Activated CD8-positive, alpha-beta memory T cell treated with anti-CD3 and anti-CD28 coated beads for 48 hours (primary cell): ENCODE data around the gene OR5H1.
"Not testable (repeated sequence)": the region's sequence is repeated elsewhere in the genome, so short reads cannot be mapped to it uniquely, and the experiment has no call there.

Source experiments
- DNase-seq, 3 experiments: peaks; one replicate each; pipeline ENCODE4 v3.0.0-alpha.2; 2020; ENCODE audit warnings: low read depth in 2 of 3, low spot score in 2 of 3

The OR5H1 gene

DNA sequence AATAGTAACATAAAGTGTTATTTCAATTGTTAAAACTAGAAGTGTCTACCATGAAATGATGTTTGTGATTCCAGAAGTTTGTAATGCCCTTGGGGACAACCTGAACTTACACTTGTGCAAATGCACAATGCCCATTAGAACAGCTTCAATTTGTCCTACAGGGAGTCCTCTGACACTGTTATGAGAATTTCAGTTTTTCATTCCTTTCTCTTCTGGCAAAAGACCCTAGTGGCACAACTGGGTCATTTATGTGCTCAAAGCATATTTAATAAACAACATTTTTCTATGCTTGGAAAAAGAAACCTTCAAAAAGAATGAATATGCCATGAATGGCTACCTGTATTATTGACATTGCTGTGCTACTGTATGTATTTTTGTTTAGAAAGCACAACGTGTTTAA is at the start of gene OR5H1:
OR5H1 (plus strand) TSS at position 301 of the 400 bp plus-strand sequence. CDS start 1,977 bp downstream, outside the sequence.
- DNase-seq: no peak

DNA sequence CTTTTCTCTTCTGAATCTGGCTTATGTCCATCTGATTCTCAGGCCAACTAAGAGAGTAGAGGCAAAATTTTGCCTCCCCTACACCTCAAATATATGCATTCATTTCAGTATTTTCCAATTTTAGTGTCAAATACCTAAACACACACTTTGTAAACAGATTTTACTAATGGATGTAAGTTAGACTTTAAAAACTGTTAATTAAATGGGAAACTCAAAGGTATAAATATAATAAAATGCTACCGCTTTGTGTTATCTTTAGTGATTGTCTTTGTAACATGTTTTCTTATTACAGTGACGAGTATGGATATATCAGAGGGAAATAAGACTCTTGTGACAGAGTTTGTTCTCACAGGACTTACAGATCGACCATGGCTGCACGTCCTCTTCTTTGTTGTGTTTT is 43.6 kb upstream of the OR5H1 start, which contains the start of gene OR5AC2:
OR5AC2 (plus strand) TSS at position 301 of the 400 bp plus-strand sequence; CDS start at position 301, 0 bp downstream.
- DNase-seq: no peak

DNA sequence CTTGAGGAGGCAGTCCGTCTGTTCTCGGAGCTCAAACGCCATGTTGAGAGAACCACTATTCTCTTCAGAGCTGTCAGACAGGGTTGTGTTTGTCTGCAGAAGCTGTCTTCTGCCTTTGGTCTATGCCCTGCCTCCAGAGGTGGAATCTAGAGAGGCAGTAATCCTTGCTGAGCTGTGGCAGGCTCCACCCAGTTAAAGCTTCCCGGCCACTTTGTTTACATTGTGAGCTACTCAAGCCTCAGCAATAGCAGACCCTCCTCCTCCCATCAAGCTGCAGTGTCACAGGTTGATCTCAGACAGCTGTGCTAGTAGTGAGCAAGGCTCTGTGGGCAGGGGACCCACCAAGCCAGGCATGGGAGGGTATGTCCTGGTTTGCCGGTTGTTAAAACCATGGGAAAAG is 34.6 kb upstream of the OR5H1 start:
- no peak for DNase-seq

DNA sequence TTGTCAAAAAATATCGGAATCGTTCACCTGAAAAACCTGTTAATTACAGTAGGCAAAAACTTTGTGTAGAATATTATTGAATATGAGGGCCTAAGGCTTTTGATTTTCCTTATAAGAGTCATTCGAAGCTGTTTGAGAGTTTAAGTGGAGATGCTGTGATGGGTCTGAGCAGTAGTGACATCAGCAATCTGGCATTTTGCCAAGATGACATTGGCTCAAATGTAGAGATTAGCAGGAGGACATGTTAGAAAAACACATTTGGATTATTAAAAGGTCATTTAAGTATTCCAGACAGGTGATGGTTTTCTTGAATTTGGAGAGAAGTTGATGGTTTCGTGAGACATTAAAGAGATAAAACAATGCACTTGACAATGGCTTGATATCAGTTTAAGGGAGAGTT is 30.7 kb upstream of the OR5H1 start:
- no peak for DNase-seq

DNA sequence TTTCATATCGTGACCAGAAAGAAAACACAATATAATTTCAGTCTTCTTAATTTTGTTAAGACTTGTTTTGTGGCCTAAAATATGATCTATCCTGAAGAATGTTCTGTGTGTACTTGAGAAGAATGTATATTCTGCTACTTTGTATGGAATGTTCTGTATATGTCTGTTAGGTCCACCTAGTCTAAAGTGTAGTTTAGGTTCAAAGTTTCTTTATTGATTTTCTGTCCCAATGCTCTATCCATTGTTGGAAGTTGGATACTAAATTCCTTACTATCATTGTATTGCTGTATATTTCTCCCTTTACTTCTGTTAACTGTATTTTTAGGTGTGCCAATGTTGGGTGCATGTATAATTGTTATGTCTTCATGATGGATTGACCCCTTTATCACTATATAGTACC is 22.4 kb upstream of the OR5H1 start:
- no peak for DNase-seq

DNA sequence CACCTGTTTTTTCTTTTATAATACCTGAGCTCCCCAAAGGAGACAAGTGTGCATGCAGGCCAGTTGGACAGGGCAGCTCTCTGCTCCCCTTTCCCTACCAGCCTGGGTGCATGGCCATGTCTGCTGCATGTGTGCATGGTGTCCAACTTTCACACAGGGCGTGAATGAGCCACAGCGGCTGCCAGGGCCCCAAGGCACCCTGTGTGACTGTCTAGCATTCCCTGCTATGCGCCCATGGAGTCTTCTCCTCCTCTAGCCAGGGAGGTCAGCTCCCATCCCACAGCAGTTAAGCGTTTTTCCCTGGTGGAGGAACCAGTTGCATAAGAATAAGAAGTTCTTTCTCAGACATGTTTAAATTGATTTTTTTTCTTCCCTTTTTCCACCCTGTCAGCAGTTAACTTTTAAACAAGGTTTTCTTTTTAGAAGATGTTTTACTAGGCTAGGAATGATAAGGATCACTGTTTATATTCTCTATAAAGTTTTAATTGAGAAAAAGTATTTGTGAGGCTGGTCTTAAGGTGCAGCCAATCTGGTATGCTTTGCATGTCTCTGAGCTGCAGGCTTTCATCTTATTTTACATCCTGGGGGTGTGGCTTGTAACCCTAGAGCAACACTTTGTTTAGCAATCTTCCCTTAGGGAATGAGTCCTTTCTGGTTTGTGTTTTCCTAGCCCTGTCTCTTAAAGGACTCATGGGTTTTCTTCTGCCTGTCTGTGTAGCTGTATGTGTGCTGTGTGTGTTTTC is 20.5 kb upstream of the OR5H1 start:
- no peak for DNase-seq

DNA sequence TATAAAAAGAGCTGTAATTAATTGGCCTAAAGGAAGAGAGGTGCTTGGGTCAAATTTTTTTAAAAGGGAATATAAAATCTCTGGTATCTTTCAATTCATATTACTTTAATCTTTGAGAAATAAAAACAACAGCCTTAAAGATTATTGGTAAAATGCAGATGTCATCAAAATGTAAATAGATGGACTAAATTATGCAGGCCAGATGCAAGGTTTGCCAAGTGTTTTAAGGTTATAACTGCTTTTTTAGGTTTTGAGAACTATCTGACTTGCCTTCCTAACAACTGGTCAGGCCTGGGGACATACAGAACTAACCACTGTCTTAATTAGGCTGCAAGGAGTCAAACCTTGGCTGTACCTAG is 20.0 kb upstream of the OR5H1 start:
- DNase-seq: no peak

DNA sequence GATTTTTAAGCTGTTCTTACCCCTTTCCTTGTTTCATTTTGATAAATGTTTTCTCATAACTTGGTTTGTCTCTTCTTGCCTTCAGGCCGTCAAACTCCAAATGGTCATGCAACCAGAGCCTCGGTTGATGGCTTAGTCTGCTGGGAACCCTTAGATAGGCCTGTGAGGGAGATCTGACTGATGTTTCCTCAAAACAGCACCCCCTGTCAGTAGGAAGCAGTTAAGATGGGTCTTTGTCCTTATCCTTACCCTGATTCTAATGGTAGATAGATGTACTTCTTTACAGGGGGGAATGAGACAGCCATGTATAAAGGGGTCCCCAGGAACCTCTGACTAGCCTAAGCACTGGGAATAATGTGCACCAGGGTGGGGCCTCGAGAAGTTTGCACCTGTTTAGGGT is 16.3 kb upstream of the OR5H1 start:
- DNase-seq: no peak

DNA sequence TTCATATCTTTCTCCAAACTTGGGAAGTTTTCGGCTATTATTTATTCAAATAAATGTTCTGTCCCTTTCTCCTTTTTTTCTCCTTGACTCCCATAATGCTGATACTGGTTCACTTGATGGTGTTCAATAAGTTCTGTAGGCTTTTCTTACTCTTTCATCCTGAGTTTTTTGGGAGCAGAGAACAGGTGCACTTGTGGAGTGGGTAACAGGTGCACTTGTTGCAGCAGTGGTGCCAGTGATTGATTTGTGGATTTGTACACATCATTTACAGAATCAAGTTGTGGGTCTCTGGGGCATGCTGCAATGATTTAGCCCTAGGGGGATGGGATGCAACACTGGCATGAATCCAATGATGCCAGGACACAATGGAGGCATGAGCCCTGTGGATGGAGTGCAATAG is 14.8 kb upstream of the OR5H1 start:
- no peak for DNase-seq

DNA sequence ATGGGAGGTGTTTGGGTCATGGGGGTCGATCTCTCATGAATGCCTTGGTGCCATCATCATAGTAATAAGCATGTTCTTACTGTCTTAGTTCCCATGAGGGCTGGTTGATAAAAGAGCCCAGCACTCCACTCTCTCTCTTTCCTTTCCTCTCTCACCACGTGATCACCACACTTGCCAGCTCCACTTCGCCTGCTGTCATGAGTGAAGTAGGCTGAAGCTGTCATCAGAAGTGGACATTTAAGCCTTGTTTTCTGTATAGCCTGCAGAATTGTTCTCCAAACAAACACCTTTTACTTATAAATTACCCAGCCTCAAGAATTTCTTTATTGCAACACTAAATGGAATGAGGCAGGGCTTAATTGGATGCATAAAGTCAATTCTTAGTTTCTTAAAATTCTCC is 6.1 kb downstream of the OR5H1 start:
- DNase-seq: no peak

DNA sequence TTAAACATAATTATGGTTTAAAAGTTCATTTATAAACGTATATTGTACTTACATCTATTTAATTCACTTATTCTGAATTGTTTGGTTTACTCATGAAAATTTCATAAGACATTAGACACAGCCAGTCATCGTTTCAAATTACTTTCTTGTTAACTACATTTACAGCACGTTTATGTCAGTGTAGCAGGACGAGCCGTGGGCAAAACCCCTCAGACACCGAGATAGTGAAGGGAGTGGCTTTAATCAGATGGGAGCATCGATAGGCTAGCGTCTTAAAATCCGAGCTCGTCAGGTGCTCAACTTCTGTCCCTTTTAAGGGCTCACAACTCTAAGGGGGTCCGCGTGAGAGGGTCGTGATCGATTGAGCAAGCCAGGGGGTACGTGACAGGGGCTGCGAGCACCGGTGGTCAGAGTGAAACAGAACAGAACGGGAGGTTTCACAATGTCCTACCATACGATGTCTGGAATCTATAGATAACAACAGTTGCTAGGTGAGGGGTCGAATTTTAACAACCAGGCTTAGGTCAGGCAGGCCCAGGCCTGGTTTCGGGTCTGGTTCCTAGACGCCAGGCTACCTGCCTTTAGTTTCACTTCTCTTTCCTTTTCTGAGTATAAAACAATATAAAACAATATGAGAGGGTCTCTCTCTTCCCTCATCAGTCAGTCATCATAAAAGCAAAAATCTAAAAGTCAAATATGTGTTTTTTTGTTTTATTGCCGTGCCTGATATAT is 7.5 kb downstream of the OR5H1 start:
- DNase-seq: not testable (repeated sequence)

DNA sequence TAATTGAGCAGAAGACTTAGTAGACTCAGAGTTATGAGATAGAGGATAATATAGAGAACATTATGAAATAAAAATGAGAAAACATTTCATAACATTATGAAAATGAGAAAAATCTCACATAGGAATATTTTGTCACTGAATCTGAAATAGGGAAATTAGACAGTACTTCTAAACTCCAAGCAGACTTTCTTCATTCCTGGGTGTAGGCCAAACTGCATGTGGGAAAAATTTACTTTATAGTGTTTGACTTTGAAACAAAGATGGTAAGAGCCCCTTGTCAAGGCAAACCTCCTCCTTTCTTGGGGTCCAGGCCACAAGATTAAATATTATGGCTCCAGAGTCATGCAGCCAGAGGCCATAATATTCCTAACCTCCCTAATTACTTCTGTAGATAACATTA is 10.0 kb downstream of the OR5H1 start:
- no peak for DNase-seq

DNA sequence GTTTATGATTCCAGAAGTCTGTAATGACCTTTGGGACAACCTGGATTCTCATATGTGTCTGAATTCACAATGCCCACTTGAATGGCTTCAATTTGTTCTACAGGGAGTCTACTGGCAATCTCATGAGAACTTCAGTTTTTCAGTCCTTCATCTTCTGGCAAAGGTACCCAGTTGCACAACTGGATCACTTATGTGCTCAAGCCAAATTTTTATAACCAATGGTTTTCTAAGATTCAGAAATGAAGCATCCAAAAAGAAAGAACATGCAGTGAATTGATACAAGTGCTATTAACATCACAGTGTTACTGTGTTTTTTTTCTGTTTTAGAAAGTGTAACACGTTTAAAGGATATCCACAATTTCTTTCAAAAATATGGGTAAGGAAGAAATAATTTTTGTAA is 16.7 kb downstream of the OR5H1 start, which contains the start of gene OR5H14:
OR5H14 (plus strand) TSS at position 301 of the 400 bp plus-strand sequence. CDS start 1,907 bp downstream, outside the sequence.
- no peak for DNase-seq

DNA sequence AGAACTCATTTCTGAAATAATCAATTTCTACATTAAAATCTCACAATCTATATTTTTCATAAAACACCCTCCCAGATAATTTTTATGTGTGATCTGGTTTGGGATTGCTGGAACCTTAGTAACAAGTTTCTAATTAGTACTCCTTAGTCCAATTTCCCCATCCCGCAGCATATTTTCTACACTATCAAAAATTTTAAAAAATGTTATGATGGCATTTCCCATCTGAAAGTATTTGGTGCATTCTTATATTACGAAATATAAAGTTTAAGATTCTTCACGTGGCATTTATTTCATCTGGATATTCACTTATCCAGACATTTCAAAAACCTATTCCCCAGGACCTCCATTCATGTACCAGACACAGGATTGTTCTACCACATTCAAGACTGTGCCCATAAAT is 18.2 kb downstream of the OR5H1 start:
- no peak for DNase-seq

DNA sequence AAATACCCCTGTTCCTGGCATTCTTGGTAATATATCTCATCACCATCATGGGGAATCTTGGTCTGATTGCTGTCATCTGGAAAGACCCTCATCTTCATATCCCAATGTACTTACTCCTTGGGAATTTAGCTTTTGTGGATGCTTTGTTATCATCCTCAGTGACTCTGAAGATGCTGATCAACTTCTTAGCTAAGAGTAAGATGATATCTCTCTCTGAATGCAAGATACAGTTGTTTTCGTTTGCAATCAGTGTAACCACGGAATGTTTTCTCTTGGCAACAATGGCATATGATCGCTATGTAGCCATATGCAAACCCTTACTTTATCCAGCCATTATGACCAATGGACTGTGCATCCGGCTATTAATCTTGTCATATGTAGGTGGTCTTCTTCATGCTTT is 18.9 kb downstream of the OR5H1 start:
- not testable (repeated sequence) for DNase-seq

DNA sequence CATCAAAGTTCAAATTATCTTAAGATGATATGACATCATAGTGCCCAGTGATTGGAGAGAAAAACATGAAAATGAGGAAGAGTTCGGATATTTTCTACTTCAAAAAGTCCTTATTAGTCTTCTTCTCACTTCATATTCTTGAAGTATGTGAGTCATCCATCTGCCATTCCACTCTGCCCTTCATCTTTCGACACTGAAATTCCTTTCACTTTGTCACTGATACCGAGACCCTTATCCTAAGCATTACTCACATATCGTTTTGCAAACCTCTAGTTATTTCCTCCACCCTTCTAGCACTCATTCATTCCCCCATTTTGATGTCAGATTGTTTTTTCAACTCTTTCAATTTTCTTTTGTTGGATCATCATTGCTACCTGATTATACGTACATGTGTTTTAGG is 20.7 kb downstream of the OR5H1 start:
- no peak for DNase-seq

DNA sequence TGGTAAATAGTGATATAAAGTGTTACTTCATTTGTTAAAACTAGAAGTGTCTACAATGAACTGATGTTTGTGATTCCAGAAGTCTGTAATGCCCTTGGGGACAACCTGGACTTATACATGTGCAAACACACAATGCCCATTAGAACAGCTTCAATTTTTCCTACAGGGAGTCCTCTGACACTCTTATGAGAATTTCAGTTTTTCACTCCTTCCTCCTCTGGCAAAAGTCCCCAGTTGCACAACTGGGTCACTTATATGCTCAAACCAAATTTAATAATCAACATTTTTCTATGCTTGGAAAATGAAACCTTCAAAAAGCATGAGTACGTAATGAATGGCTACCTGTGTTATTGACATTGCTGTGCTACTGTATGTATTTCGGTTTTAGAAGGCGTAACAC is 35.9 kb downstream of the OR5H1 start, which contains the start of gene OR5H15:
OR5H15 (plus strand) TSS at position 301 of the 400 bp plus-strand sequence. CDS start 2,004 bp downstream, outside the sequence.
- no peak for DNase-seq

DNA sequence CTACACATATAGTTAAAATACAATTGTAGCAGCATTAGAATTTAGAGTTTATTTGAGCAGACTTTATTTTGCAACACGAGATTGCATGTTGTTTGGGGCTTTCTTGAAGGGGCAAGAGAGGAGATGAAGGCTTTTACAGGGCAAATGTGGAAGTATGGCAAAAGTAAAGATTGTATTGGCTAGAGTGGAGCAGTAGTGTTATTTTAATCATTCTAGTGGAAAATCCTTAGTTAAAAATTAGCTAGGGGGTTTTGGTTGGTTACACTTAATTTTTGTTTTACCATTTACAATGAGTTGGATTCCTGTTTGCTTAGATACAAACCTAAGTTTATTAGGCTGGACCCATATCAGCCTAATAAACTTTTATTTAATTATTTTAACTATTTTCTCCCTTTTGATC is 40.5 kb downstream of the OR5H1 start:
- DNase-seq: no peak

DNA sequence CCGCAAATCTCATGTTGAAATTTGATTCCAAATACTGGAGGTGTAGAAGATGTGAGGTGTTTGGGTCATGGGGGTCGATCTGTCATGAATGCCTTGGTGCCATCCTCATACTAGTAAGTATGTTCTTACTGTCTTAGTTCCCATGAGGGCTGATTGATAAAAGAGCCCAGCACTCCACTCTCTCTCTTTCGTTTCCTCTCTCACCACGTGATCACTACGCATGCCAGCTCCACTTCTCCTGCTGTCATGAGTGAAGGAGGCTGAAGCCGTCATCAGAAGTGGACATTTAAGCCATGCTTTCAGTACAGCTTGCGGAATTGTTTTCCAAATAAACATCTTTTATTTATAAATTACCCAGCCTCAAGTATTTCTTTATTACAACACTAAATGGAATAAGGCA is 42.1 kb downstream of the OR5H1 start:
- DNase-seq: no peak

DNA sequence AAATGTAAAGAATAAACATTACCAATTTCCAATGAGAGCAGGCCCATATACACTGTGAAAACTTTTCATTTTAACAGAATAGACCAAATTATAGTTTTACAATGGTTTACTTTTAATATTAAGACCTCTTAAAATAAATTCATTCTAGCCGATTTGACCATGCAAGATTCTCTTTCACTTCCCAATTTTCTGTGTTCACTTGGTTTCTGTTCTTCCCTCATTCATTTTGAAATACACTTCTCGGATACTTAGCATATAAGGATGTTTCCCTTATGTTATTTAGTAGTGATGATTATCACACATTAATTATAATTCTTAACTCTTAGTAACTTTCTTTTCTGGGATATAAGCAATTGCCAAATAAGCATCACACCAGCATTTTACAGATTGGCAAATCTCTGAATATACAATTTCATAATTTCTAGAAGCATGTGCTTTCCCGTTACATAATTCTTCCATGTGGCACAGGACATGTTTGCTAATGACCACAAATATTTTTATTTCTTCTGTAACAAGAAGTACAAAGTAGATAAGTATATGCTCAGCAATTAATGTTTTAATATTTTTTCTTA is 49.9 kb downstream of the OR5H1 start:
- no peak for DNase-seq

DNA sequence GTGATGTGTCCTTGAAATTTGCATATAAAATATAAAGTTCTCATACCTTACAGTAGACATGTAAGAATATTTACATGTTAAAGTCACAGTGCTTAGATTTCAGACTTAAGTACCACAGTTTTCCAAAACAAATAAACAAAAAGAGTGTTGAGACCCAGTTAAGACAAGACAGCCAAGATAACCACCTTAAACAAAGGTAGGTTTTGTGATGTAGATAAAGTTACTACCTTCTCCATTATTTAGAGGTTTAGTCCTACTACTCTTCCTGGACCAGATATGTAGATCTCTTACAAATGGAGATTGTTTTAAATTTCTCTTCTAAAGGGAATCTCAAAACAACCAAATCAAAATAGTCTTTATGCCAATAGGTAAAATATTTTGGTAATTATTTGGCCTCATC is 51.7 kb downstream of the OR5H1 start:
- no peak for DNase-seq

DNA sequence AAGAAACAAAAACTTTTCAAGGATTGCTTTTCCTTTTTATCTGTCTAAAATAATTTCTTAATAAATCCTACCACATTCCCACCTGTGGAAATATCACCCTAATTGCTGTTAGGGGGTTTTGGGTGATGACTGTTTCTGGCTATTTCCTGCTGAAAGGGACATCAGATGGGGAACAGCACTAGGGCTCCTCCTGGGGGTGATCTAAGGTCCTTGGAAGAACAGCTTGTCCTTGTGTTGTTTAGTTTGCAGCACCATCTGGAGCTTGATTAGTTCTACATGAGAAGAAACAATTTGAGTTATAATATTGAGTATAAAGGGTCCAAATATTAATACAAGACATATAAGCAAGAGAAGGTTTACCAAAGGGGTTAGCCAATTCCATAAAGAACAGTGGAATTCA is 54.7 kb downstream of the OR5H1 start:
- DNase-seq: no peak
